Suprapubic skin (tissue), 4 donors: Measurements from ENCODE around the gene RNF130. TPM values are rescaled to one million over a fixed set of nuclear protein-coding genes. Genes with fewer than 3 reads are reported as not detected.

Experiments
- DNase-seq, 2 donors: peaks; one replicate each; pipeline ENCODE4 v3.0.0-alpha.2; 2019; ENCODE audit warnings: low spot score in 2 of 2
- H3K27ac ChIP-seq: fragments of 200-600 bp; sonication (generic); one replicate; pipeline ENCODE4 v1.5.1; 2019
- H3K27me3 ChIP-seq: fragments of 200-600 bp; sonication (generic); one replicate; pipeline ENCODE4 v1.5.1; 2019
- H3K36me3 ChIP-seq: fragments of 200-600 bp; sonication (generic); one replicate; pipeline ENCODE4 v1.5.1; 2019
- H3K4me1 ChIP-seq: fragments of 200-600 bp; sonication (generic); one replicate; pipeline ENCODE4 v1.5.1; 2019
- H3K4me3 ChIP-seq: fragments of 200-600 bp; sonication (generic); one replicate; pipeline ENCODE4 v1.5.1; 2019; ENCODE audit warnings: mild to moderate bottlenecking
- H3K9me3 ChIP-seq: fragments of 200-600 bp; sonication (generic); one replicate; pipeline ENCODE4 v1.5.1; 2019
- CTCF ChIP-seq, 2 donors: fragments of 200-600 bp in 1 of 2; fragments of 450-650 bp in 1 of 2; sonication (generic) in 1 of 2; IDR thresholded peaks; one replicate each; pipeline ENCODE4 v1.5.1; 2016 to 2019; ENCODE audit warnings: antibody characterized with exemption in 2 of 2, mild to moderate bottlenecking in 1 of 2, moderate library complexity in 1 of 2
- EP300 ChIP-seq: sonication (generic); formaldehyde crosslinking; IDR thresholded peaks from one replicate; pipeline ENCODE4 v1.6.1; 2017; ENCODE audit warnings: antibody characterized with exemption
- POLR2A ChIP-seq, 2 donors: fragments of 450-650 bp; IDR thresholded peaks; one replicate each; pipeline ENCODE4 v1.6.1; 2017; ENCODE audit warnings: antibody characterized with exemption in 2 of 2, mild to moderate bottlenecking in 2 of 2, moderate library complexity in 2 of 2
- POLR2AphosphoS5 ChIP-seq, 3 donors: sonication (generic); formaldehyde crosslinking; IDR thresholded peaks; one replicate each; pipeline ENCODE4 v1.6.1; 2017; ENCODE audit warnings: antibody characterized with exemption in 3 of 3
- WGBS: methylation state at CpG from one replicate; pipeline ENCODE4 v1.1.5; 2018; 5-methylcytosine and 5-hydroxymethylcytosine counted together
- total RNA-seq, 4 donors: library from RNA; depleted of rRNA; stranded (reverse); fragments of >200 nt; gene quantifications; one replicate each; pipeline ENCODE4 v1.1.0, GENCODE V29; 2016

Gene RNF130
- total RNA-seq, 4 donors from 2014 or later = 24.8 to 37.2 (median 29.8) TPM

DNA sequence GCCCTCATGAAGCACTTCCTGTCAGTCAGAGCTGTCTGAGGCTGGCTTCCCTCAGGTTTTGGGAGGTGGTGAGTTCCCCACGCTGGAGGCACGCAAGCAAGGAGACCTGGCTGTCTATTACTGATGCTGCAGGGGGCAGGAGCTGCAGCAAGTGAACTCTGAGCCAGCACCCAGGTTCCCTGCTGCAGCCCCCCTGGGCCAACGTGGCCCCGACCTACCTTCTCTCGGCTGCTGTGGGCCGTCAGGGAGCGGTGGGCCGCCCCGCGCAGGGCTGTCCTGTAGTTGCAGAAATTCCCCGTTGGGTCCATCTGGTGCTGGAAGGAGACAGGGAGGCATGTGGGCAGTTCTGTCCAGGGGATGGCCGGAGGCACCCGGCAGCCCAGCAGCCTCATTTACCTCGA is 46.8 kb upstream of the RNF130 start:
- Histone ChIP-seq H3K27ac (no peak overlapping the region), H3K36me3 (no peaks in the 10 kb centered on the region), H3K4me3 (no peak overlapping the region), H3K27me3 (peaks cover 12% of the 10 kb centered on the region), H3K9me3 (no peaks in the 10 kb centered on the region), H3K4me1 (no peaks in the 10 kb centered on the region)
- whole genome bisulfite sequencing = 86% methylated on average over 4 of the region's 14 CpGs
- TF ChIP-seq POLR2AphosphoS5 (IDR thresholded peaks at IDR 0.05) (no peak), POLR2A (IDR thresholded peaks at IDR 0.05) (no peak), CTCF (IDR thresholded peaks at IDR 0.05) (no peak), EP300 (no peak)
- DNase-seq = peak in 1 of 2 donors; percentile 66

DNA sequence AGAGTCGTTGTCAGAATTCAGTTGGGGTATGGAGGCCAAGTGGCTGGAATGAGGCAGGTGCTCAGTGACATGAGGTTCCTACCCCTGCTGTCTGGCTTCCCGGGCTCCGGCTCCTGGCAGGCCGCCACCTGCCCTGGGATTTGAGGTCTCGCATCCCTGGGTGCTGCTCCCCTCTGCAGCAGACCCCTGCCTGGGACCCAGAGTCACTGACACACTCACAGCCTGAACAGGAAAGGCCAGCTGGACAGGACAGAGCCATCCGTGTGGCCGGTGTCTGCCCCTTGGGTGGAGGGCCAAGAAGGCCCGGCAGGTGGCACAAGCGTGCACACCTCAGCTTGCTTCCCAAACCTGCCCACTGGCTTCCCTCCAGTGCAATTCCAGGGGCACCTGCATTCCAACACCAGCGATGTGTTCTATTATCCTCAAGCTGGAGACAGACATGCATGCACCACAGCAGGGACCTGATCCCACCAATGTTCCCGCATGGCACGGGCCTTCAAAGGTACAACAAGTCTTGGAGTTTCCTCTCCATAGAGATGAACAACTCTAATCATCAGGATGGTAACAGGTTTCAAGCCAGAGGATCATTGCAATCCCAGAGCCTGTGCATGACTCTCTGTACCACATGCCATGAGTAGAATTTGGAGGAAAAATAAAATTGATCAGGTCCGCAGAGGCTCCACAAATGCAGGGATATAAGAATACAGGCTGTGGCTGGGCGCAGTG is 45.6 kb upstream of the RNF130 start:
- Histone ChIP-seq H3K27ac (no peak overlapping the region), H3K27me3 (peaks cover 14% of the 10 kb centered on the region), H3K9me3 (no peaks in the 10 kb centered on the region), H3K4me1 (no peaks in the 10 kb centered on the region), H3K36me3 (no peaks in the 10 kb centered on the region), H3K4me3 (no peak overlapping the region)
- DNase-seq = peak; percentile 48 to 56
- TF ChIP-seq EP300 (no peak), CTCF (IDR thresholded peaks at IDR 0.05) (peak in 1 of 2 donors; percentile 19), POLR2A (IDR thresholded peaks at IDR 0.05) (no peak)
- WGBS = 68% methylated on average over 12 of the region's 14 CpGs

DNA sequence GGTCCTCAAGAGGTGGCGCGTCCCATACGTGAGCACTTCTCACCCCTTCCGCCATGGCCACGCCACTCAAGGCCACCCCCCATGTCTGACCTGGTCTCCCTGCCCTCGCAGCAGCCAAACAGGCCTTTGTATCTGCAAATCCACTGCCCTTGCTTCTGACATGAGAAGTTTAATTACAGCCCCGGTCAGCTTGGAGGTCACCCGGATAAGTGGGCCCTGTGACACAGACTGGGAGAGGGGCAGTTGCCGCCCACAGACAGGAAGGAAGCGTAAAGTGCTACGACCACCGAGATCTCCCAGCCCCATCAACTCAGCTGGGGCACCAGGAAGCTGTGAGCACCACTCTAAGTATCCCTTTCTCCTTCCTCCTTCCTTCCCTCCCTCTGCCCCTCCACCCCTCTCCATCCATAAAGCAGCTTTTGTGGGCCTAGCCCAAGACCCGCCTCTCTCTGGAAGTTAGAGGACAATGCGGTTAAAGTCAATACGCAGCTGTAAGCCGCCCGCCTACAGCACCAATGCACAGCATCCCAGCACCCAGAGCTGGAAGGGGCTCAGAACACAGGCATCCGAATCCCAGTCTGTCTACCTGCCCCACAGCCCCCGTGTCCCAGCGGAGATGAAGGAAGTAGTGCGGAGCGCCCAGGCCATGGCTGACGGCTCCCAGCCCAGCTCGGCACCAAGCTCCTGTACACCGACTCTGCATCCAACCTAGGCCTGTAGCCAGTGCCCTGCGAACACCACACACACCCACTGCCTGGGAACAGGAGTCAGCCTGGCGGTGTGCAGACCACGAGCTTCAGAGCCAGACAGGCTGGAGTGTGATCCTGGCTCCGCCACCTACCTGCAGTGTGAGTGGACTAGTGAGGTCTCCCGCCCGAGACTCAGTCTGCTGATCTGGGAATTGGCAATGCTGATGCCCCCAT is 44.8 kb upstream of the RNF130 start:
- H3K27ac ChIP-seq = no peak overlapping the region
- H3K4me3 ChIP-seq = no peak overlapping the region
- H3K36me3 ChIP-seq = no peaks in the 10 kb centered on the region
- peaks cover 16% of the 10 kb centered on the region for H3K27me3 ChIP-seq
- WGBS = 77% methylated on average over 27 of the region's 31 CpGs
- H3K9me3 ChIP-seq = no peaks in the 10 kb centered on the region
- DNase-seq = peak; percentile 33 to 71
- H3K4me1 ChIP-seq = no peaks in the 10 kb centered on the region
- TF ChIP-seq EP300 (no peak), POLR2AphosphoS5 (IDR thresholded peaks at IDR 0.05) (no peak), POLR2A (IDR thresholded peaks at IDR 0.05) (no peak), CTCF (IDR thresholded peaks at IDR 0.05) (no peak)

DNA sequence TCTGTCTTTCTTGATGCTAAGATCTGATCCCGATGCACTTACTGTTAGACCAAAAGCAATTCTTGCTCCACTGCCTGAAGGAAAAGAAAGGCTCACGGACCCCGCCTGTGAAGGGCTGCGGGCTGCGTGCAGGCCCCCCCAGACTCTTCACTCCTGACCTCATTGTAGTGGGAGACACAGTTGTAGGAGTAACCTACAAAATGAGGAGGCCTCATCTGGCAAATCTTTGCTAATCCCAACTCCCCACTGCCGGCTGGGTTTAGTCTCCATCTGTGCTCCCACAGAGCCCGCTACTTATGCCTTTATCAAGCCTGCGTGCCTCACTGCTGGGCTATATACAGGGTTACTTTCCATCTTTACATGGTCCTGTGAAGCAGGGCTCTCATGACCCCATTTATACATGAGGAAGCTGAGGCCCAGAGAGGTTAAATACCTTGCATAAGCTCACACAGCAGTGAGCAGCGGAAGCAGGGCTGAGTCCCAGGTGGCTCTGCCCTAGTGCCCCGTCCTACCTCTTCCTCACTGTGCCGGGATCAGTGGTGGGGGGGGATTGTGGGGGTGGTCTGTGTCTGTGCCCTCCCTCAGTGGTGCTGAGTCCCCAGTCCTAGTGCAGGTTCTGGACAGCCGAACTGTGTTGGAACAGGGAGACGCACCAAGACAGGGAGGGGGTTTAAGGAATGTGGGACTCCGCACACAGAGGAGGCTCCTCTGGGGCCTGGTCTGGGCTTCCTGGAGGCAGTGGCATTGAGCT is 43.9 kb upstream of the RNF130 start:
- 85% methylated on average over 14 of the region's 14 CpGs for WGBS
- no peaks in the 10 kb centered on the region for H3K9me3 ChIP-seq
- peaks cover 16% of the 10 kb centered on the region for H3K27me3 ChIP-seq
- no peak overlapping the region for H3K4me3 ChIP-seq
- TF ChIP-seq EP300 (no peak), POLR2A (IDR thresholded peaks at IDR 0.05) (no peak), CTCF (IDR thresholded peaks at IDR 0.05) (no peak), POLR2AphosphoS5 (IDR thresholded peaks at IDR 0.05) (no peak)
- no peak overlapping the region for H3K27ac ChIP-seq
- no peaks in the 10 kb centered on the region for H3K36me3 ChIP-seq
- DNase-seq = peak in 1 of 2 donors; percentile 69
- no peaks in the 10 kb centered on the region for H3K4me1 ChIP-seq
